K562 (cell line): ENCODE data around the gene AQP6. TPM values are rescaled to one million over a fixed set of nuclear protein-coding genes. Genes with fewer than 3 reads are reported as not detected.
A peak's percentile ranks its signal among the peaks of the same experiment; 100 is the strongest.

Experiments used
- ARID1B ChIP-seq: fragments of 450-650 bp; IDR thresholded peaks from 2 replicates; pipeline ENCODE4 v1.6.1; 2016; ENCODE audit warnings: antibody characterized with exemption, mild to moderate bottlenecking, inconsistent platforms
- ARNT ChIP-seq, 2 experiments: fragments of 450-650 bp; IDR thresholded peaks; 2 replicates each; pipeline ENCODE4 v1.6.1; 2016; ENCODE audit warnings: mild to moderate bottlenecking in 1 of 2
- C11orf30 ChIP-seq: fragments of 450-650 bp; IDR thresholded peaks from 2 replicates; pipeline ENCODE4 v1.6.1; 2016; ENCODE audit warnings: low read depth, mild to moderate bottlenecking
- ELF2 ChIP-seq: fragments of 250-450 bp; sonication (Bioruptor Pico); IDR thresholded peaks from 2 replicates; pipeline ENCODE4 v1.5.0; 2021; ENCODE audit warnings: mild to moderate bottlenecking
- ELF4 ChIP-seq: fragments of 450-650 bp; formaldehyde crosslinking; IDR thresholded peaks from 2 replicates; pipeline ENCODE4 v1.4.0; 2022; ENCODE audit warnings: missing genetic modification characterization
- KLF1 ChIP-seq: fragments of 450-650 bp; IDR thresholded peaks from 2 replicates; pipeline ENCODE4 v1.6.1; 2016; ENCODE audit warnings: missing genetic modification characterization, missing compliant biosample characterization
- NELFE ChIP-seq: IDR thresholded peaks from 2 replicates; pipeline ENCODE4 v1.6.1; 2011; ENCODE audit warnings: mild to moderate bottlenecking; ENCODE audit not compliant: insufficient read depth, insufficient read length
- PHF8 ChIP-seq: fragments of 200-600 bp; sonication (generic); IDR thresholded peaks from 2 replicates; pipeline ENCODE4 v1.6.1; 2012; ENCODE audit warnings: mixed run types, mild to moderate bottlenecking, inconsistent platforms, low read length, moderate library complexity, borderline replicate concordance
- PURB ChIP-seq: sonication (generic); formaldehyde crosslinking; IDR thresholded peaks from 2 replicates; pipeline ENCODE4 v1.9.0; 2021; ENCODE audit warnings: low read depth, mild to moderate bottlenecking, missing genetic modification reagents
- RBM25 ChIP-seq: fragments of 200-400 bp; formaldehyde crosslinking; IDR thresholded peaks from 2 replicates; pipeline ENCODE4 v1.6.1; 2018; ENCODE audit warnings: low read length, low read depth, moderate library complexity; ENCODE audit not compliant: severe bottlenecking
- RNF2 ChIP-seq: sonication (generic); IDR thresholded peaks from 2 replicates; pipeline ENCODE4 v1.6.1; 2016
- SMARCA4 ChIP-seq: fragments of 450-650 bp; IDR thresholded peaks from 2 replicates; pipeline ENCODE4 v1.6.1; 2016
- SMARCE1 ChIP-seq: fragments of 450-650 bp; IDR thresholded peaks from 2 replicates; pipeline ENCODE4 v1.7.1; 2016; ENCODE audit warnings: mild to moderate bottlenecking
- SOX6 ChIP-seq: fragments of 450-650 bp; IDR thresholded peaks from 2 replicates; pipeline ENCODE4 v1.6.1; 2014; ENCODE audit warnings: mild to moderate bottlenecking
- ZKSCAN3 ChIP-seq: fragments of 250-450 bp; sonication (Bioruptor Pico); IDR thresholded peaks from 2 replicates; pipeline ENCODE4 v1.4.0; 2020
- ZNF121 ChIP-seq: sonication (generic); formaldehyde crosslinking; conservative IDR thresholded peaks from 2 replicates; pipeline ENCODE4 v1.8.0; 2022; ENCODE audit warnings: missing genetic modification reagents
- ZNF134 ChIP-seq: fragments of 250-450 bp; sonication (Bioruptor Pico); conservative IDR thresholded peaks from 2 replicates; pipeline ENCODE4 v1.4.0; 2020
- ZNF830 ChIP-seq: fragments of 250-450 bp; sonication (Bioruptor Pico); IDR thresholded peaks from 2 replicates; pipeline ENCODE4 v1.5.0; 2021; ENCODE audit warnings: mild to moderate bottlenecking
- polyA plus RNA-seq, 8 experiments: library from polyadenylated mRNA; depleted of rRNA in 4 of 8; stranded (reverse) in 5 of 8; unstranded in 3 of 8; fragments of >200 nt; fragmentation: Nextera tagmentation in 2 of 8; fragmentation: Illumina TruSeq in 1 of 8; extraction: Ambion mirVana in 2 of 8; extraction: Trizol in 1 of 8; gene quantifications; 2 replicates each; pipeline versions ENCODE4 v1.2.1 to v1.2.3, GENCODE V29; 2011 to 2014; ENCODE audit warnings: inconsistent platforms in 1 of 8, missing spikeins in 1 of 8
- total RNA-seq, 7 experiments: library from RNA; depleted of rRNA in 6 of 7; stranded (reverse); fragments of >200 nt in 6 of 7; fragmentation: Illumina TruSeq in 2 of 7; extraction: Trizol in 2 of 7; gene quantifications; 2 replicates each; pipeline versions ENCODE4 v1.2.1 to v1.2.3, GENCODE V29; 2011 to 2021; ENCODE audit warnings: low replicate concordance in 1 of 7
- TF ChIP-seq, protein P1 (sequence below): fragments of 450-650 bp; IDR thresholded peaks from 2 replicates; pipeline ENCODE4 v1.6.1; 2017; ENCODE audit warnings: antibody characterized with exemption, mild to moderate bottlenecking
- TF ChIP-seq, protein P2 (sequence below): fragments of 250-450 bp; sonication (Bioruptor Pico); IDR thresholded peaks from 2 replicates; pipeline ENCODE4 v1.5.0; 2021; ENCODE audit warnings: mild to moderate bottlenecking, moderate library complexity
- TF ChIP-seq, protein P3 (sequence below): sonication (generic); formaldehyde crosslinking; IDR thresholded peaks from 2 replicates; pipeline ENCODE4 v1.8.0; 2022; ENCODE audit warnings: missing genetic modification reagents, mild to moderate bottlenecking, moderate library complexity, borderline replicate concordance
- TF ChIP-seq, protein P4 (sequence below): fragments of 450-650 bp; formaldehyde crosslinking; IDR thresholded peaks from 2 replicates; pipeline ENCODE4 v1.4.0; 2020; ENCODE audit warnings: mild to moderate bottlenecking, moderate library complexity

AQP6 gene
- total and polyA plus RNA-seq, 9 of the 15 experiments (the other 6 are each of a cell fraction or from before 2014, with no cell fraction given): 0.05 to 0.12 TPM; not detected in 7

DNA sequence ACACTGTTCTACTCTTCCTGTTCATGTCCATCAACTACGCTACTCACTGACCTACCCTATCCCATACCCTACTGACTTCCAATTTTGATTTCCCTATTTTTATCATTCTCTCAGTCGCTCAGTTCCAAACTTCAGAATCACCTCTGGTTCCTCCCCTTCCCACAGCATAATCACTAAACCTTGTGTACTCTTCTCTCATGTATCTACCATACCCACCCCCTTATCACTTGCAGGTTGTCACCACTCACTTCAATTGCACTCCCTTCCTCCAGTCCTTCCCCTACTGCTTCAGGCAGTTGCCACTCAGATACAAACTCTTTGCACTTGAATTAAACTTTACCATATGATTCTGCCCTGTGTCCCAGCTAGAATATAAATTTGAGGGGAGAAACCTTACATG is 46.2 kb downstream of the AQP6 start (continued):
- TF ChIP-seq SOX6 (0 out of 2 replicates have a peak, but pooled peaks have one; percentile 11), C11orf30 (no peak), ELF2 (CRISPR knock-in tag) (no peak), ARID1B (peak; percentile 62), PHF8 (no peak), SMARCA4 (peak; percentile 50; the same call in 1 of the 2 replicates), ARNT (IDR thresholded peaks at IDR 0.05) (no peak), ZNF121 (no peak), ZNF830 (CRISPR knock-in tag) (no peak), KLF1 (tag) (no peak), ELF4 (CRISPR knock-in tag) (peak; percentile 32; the same call in 1 of the 2 replicates), RNF2 (no peak), ZKSCAN3 (CRISPR knock-in tag) (no peak), ZNF134 (no peak), PURB (no peak), SMARCE1 (0 out of 2 replicates have a peak, but pooled peaks have one; percentile 29), RBM25 (no peak), NELFE (no peak)
- TF ChIP-seq, protein P1, sequence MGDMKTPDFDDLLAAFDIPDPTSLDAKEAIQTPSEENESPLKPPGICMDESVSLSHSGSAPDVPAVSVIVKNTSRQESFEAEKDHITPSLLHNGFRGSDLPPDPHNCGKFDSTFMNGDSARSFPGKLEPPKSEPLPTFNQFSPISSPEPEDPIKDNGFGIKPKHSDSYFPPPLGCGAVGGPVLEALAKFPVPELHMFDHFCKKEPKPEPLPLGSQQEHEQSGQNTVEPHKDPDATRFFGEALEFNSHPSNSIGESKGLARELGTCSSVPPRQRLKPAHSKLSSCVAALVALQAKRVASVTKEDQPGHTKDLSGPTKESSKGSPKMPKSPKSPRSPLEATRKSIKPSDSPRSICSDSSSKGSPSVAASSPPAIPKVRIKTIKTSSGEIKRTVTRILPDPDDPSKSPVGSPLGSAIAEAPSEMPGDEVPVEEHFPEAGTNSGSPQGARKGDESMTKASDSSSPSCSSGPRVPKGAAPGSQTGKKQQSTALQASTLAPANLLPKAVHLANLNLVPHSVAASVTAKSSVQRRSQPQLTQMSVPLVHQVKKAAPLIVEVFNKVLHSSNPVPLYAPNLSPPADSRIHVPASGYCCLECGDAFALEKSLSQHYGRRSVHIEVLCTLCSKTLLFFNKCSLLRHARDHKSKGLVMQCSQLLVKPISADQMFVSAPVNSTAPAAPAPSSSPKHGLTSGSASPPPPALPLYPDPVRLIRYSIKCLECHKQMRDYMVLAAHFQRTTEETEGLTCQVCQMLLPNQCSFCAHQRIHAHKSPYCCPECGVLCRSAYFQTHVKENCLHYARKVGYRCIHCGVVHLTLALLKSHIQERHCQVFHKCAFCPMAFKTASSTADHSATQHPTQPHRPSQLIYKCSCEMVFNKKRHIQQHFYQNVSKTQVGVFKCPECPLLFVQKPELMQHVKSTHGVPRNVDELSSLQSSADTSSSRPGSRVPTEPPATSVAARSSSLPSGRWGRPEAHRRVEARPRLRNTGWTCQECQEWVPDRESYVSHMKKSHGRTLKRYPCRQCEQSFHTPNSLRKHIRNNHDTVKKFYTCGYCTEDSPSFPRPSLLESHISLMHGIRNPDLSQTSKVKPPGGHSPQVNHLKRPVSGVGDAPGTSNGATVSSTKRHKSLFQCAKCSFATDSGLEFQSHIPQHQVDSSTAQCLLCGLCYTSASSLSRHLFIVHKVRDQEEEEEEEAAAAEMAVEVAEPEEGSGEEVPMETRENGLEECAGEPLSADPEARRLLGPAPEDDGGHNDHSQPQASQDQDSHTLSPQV: no peak
- TF ChIP-seq, protein P2, sequence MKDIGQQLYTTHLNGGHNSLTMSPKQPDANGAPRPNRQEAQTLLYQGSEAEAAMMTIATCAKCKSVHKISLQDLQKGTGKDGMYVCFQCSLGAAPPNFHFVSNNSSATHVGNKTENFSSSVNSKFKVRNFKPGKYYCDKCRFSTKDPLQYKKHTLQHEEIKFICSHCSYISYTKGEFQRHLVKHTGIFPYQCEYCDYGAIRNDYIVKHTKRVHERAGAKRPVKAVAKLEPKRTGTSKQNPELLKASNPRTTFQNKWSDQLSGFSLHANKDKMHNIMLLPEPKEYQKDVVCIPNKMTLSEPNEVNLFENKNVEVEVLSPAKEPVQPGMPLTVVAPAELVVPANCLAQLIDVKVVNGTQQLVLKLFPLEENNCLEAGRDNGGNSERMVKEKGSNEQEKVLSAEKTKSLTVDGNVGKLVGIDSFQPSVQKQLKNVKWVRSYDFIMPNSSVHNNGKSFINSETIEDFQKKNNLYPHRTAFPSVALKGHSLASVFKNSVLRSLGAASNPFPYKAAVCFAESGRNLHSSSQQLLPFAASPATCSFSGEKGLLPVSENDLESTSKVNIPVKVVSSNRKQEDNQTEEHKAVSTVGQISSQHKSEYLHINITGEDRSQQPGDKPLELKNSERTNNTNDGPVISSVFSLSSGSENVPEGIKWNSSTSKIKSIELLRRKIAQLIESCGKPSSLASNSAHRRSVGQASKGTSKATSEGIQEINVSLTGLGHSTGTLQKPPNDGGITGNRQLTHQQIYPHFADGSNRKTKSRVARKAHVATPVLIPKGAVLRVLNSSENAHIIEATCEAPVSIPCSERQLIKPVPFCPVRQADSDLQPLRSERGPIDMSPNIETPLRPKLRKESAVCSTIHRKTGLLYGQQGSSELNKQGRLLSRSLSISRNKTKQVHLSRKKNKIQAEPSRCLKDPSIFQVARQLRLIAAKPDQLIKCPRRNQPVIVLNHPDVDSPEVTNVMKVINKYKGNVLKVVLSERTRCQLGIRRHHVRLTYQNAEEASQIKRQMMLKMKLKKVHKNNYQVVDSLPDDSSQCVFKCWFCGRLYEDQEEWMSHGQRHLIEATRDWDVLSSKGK (CRISPR knock-in tag): no peak
- TF ChIP-seq, protein P3, sequence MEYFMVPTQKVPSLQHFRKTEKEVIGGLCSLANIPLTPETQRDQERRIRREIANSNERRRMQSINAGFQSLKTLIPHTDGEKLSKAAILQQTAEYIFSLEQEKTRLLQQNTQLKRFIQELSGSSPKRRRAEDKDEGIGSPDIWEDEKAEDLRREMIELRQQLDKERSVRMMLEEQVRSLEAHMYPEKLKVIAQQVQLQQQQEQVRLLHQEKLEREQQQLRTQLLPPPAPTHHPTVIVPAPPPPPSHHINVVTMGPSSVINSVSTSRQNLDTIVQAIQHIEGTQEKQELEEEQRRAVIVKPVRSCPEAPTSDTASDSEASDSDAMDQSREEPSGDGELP (CRISPR knock-in tag): no peak
- TF ChIP-seq, protein P4, sequence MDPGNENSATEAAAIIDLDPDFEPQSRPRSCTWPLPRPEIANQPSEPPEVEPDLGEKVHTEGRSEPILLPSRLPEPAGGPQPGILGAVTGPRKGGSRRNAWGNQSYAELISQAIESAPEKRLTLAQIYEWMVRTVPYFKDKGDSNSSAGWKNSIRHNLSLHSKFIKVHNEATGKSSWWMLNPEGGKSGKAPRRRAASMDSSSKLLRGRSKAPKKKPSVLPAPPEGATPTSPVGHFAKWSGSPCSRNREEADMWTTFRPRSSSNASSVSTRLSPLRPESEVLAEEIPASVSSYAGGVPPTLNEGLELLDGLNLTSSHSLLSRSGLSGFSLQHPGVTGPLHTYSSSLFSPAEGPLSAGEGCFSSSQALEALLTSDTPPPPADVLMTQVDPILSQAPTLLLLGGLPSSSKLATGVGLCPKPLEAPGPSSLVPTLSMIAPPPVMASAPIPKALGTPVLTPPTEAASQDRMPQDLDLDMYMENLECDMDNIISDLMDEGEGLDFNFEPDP (CRISPR knock-in tag): no peak
